VCaP (cell line): ENCODE results near the gene EYA3.
A peak's percentile ranks its signal among the peaks of the same experiment; 100 is the strongest.

Experiments used
- H3K27ac ChIP-seq: fragments of 450-650 bp; 2 replicates; pipeline ENCODE4 v1.5.1; 2017
- CTCF ChIP-seq: fragments of 450-650 bp; conservative IDR thresholded peaks from 2 replicates; pipeline ENCODE4 v1.5.1; 2017; ENCODE audit warnings: mild to moderate bottlenecking, moderate library complexity

EYA3 gene

GRCh38 chr1:27958513-27958912, 129.9 kb downstream of the EYA3 start:
- TF ChIP-seq CTCF, result no peak
- peak overlapping the region; percentile 88 for H3K27ac ChIP-seq

- no peak for TF ChIP-seq CTCF
- H3K27ac ChIP-seq, result no peak overlapping the region
Measured at GRCh38 chr1:27957655-27958054, 130.8 kb downstream of the EYA3 start.

- TF ChIP-seq CTCF, result no peak
- no peak overlapping the region for H3K27ac ChIP-seq
Measured at GRCh38 chr1:27956761-27957160, 131.6 kb downstream of the EYA3 start.

- H3K27ac ChIP-seq, result no peak overlapping the region
- TF ChIP-seq CTCF, result no peak
Measured at GRCh38 chr1:27955076-27955475, 133.3 kb downstream of the EYA3 start.

- H3K27ac ChIP-seq, result no peak overlapping the region
- TF ChIP-seq CTCF, result no peak
Measured at GRCh38 chr1:27954186-27954585, 134.2 kb downstream of the EYA3 start.

- no peak overlapping the region for H3K27ac ChIP-seq
- TF ChIP-seq CTCF, result no peak
Measured at GRCh38 chr1:27952147-27952546, 136.3 kb downstream of the EYA3 start.

- TF ChIP-seq CTCF, result no peak
- H3K27ac ChIP-seq, result no peak overlapping the region
Measured at GRCh38 chr1:27951396-27951795, 137.0 kb downstream of the EYA3 start.

- no peak overlapping the region for H3K27ac ChIP-seq
- TF ChIP-seq CTCF, result no peak
Measured at GRCh38 chr1:27949027-27949426, 139.4 kb downstream of the EYA3 start.
